H1 (cell line): ENCODE results near the gene SLC25A12. TPM values are rescaled to one million over a fixed set of nuclear protein-coding genes. Genes with fewer than 3 reads are reported as not detected.

Experiments
- CTCF ChIA-PET: fragments of 300-600 bp; sonication (Branson Sonifier 250); formaldehyde crosslinking; loops from one replicate; lab custom pipeline; 2021; ENCODE audit not compliant: partially characterized antibody; lab: Charles Lee
- POLR2A ChIA-PET: fragments of 300-600 bp; sonication (Branson Sonifier 250); formaldehyde crosslinking; loops from one replicate; lab custom pipeline; 2021; ENCODE audit warnings: inconsistent platforms; ENCODE audit not compliant: partially characterized antibody; lab: Charles Lee
- DNase-seq, 2 experiments: peaks; one replicate each; pipeline versions ENCODE4 v3.0.0 to v3.0.0-alpha.2; 2010 to 2022; ENCODE audit warnings: low spot score in 2 of 2, low read depth in 1 of 2, mixed read lengths in 1 of 2
- FAIRE-seq: peaks from 2 replicates; lab custom pipeline; 2011; peaks lifted over from hg19 to GRCh38; lab: Jason Lieb, UNC
- H2AFZ ChIP-seq: 2 replicates; pipeline ENCODE4 v1.8.1; 2012; ENCODE audit warnings: low read length, inconsistent platforms
- H2AK5ac ChIP-seq: 2 replicates; pipeline ENCODE4 v1.6.1; 2013; ENCODE audit warnings: low read depth, low read length
- H2BK120ac ChIP-seq: replicated peaks from 2 replicates; pipeline ENCODE3; 2013; ENCODE audit warnings: low read depth, low read length, inconsistent platforms
- H2BK12ac ChIP-seq: 2 replicates; pipeline ENCODE4 v1.6.1; 2013; ENCODE audit warnings: low read depth, low read length
- H2BK15ac ChIP-seq: 2 replicates; pipeline ENCODE4 v1.6.1; 2013; ENCODE audit warnings: low read length
- H2BK20ac ChIP-seq: 2 replicates; pipeline ENCODE4 v1.6.1; 2013; ENCODE audit warnings: low read length
- H2BK5ac ChIP-seq: 2 replicates; pipeline ENCODE4 v1.6.1; 2013; ENCODE audit warnings: low read depth, low read length
- H3K14ac ChIP-seq: 2 replicates; pipeline ENCODE4 v1.6.1; 2013; ENCODE audit warnings: inconsistent platforms; ENCODE audit not compliant: insufficient read length
- H3K18ac ChIP-seq: 2 replicates; pipeline ENCODE4 v1.6.1; 2013; ENCODE audit warnings: low read length; ENCODE audit errors: extremely low read depth
- H3K23ac ChIP-seq: 2 replicates; pipeline ENCODE4 v1.6.1; 2013; ENCODE audit warnings: inconsistent platforms; ENCODE audit not compliant: insufficient read length
- H3K23me2 ChIP-seq: 2 replicates; pipeline ENCODE4 v1.6.1; 2013; ENCODE audit warnings: low read depth, low read length
- H3K27ac ChIP-seq: 2 replicates; pipeline ENCODE4 v1.6.1; 2011; ENCODE audit warnings: low read depth, low read length, inconsistent platforms
- H3K27me3 ChIP-seq, 4 experiments: replicated peaks in 1 of 4; 1 replicate in 1 of 4; 2 replicates in 3 of 4; pipeline versions ENCODE4 v1.6.1 to v1.8.1; 2011 to 2013; ENCODE audit warnings: low read length in 3 of 4, mild to moderate bottlenecking in 3 of 4, inconsistent platforms in 2 of 4, mixed read lengths in 2 of 4, moderate library complexity in 1 of 4; ENCODE audit not compliant: control insufficient read depth in 3 of 4, insufficient read depth in 3 of 4; ENCODE audit errors: extremely low read depth in 1 of 4
- H3K36me3 ChIP-seq, 4 experiments: 2 replicates each; pipeline versions ENCODE4 v1.6.1 to v1.8.1; 2011 to 2013; ENCODE audit warnings: mild to moderate bottlenecking in 4 of 4, low read length in 3 of 4, moderate library complexity in 2 of 4, control low read depth in 1 of 4, inconsistent platforms in 1 of 4; ENCODE audit not compliant: insufficient read depth in 4 of 4, control insufficient read depth in 2 of 4
- H3K4ac ChIP-seq: replicated peaks from 2 replicates; pipeline ENCODE3; 2013; ENCODE audit warnings: low read length, low read depth, mixed read lengths, inconsistent platforms; ENCODE audit not compliant: insufficient read length
- H3K4me1 ChIP-seq, 4 experiments: replicated peaks in 1 of 4; 1 replicate in 1 of 4; 2 replicates in 3 of 4; pipeline versions ENCODE4 v1.6.1 to v1.8.1; 2011 to 2013; ENCODE audit warnings: low read length in 3 of 4, inconsistent platforms in 2 of 4, mixed read lengths in 1 of 4; ENCODE audit not compliant: insufficient read depth in 4 of 4, control insufficient read depth in 3 of 4
- H3K4me2 ChIP-seq, 2 experiments: 2 replicates each; pipeline versions ENCODE4 v1.6.1 to v1.8.1; 2011 to 2013; ENCODE audit warnings: low read depth in 2 of 2, low read length in 2 of 2, control low read depth in 1 of 2, inconsistent platforms in 1 of 2, mild to moderate bottlenecking in 1 of 2; ENCODE audit not compliant: insufficient read depth in 1 of 2
- H3K4me3 ChIP-seq, 4 experiments: fragments of 200-600, 300-600 bp in 1 of 4; sonication (generic), shearing (Covaris generic), sonication (Bioruptor Twin) in 1 of 4; 2 replicates each; pipeline versions ENCODE4 v1.5.1 to v1.8.1; 2011 to 2016; ENCODE audit warnings: low read length in 4 of 4, low read depth in 3 of 4, control low read depth in 2 of 4, inconsistent platforms in 2 of 4, mild to moderate bottlenecking in 2 of 4, mixed read lengths in 1 of 4, moderate library complexity in 1 of 4; ENCODE audit not compliant: insufficient read depth in 2 of 4; ENCODE audit errors: extremely low read depth in 1 of 4
- H3K56ac ChIP-seq: replicated peaks from 2 replicates; pipeline ENCODE3; 2013; ENCODE audit warnings: low read depth, mild to moderate bottlenecking, mixed read lengths, low read length, inconsistent platforms; ENCODE audit not compliant: insufficient read length
- H3K79me1 ChIP-seq: 2 replicates; pipeline ENCODE4 v1.6.1; 2013; ENCODE audit warnings: low read depth, low read length, control low read depth
- H3K79me2 ChIP-seq, 2 experiments: 2 replicates each; pipeline versions ENCODE4 v1.6.1 to v1.8.1; 2012 to 2013; ENCODE audit warnings: low read length in 2 of 2, mild to moderate bottlenecking in 2 of 2, inconsistent platforms in 1 of 2; ENCODE audit not compliant: insufficient read depth in 2 of 2, control insufficient read depth in 1 of 2
- H3K9ac ChIP-seq, 4 experiments: replicated peaks in 1 of 4; 1 replicate in 1 of 4; 2 replicates in 3 of 4; pipeline versions ENCODE4 v1.6.1 to v1.8.1; 2011 to 2013; ENCODE audit warnings: low read depth in 3 of 4, low read length in 3 of 4, control low read depth in 2 of 4, mild to moderate bottlenecking in 2 of 4, moderate library complexity in 2 of 4, inconsistent platforms in 1 of 4; ENCODE audit errors: extremely low read depth in 1 of 4
- H3K9me3 ChIP-seq, 2 experiments: 2 replicates each; pipeline versions ENCODE4 v1.6.1 to v1.8.1; 2012 to 2013; ENCODE audit warnings: mild to moderate bottlenecking in 2 of 2, moderate library complexity in 2 of 2, control low read depth in 1 of 2, inconsistent platforms in 1 of 2, low read depth in 1 of 2, low read length in 1 of 2, mixed read lengths in 1 of 2; ENCODE audit not compliant: insufficient read depth in 2 of 2
- H4K20me1 ChIP-seq, 2 experiments: replicated peaks in 1 of 2; 2 replicates each; pipeline versions ENCODE3 to v1.8.1; 2011 to 2013; ENCODE audit warnings: inconsistent platforms in 2 of 2, low read length in 2 of 2, mild to moderate bottlenecking in 1 of 2; ENCODE audit not compliant: insufficient read depth in 2 of 2, control insufficient read depth in 1 of 2
- H4K5ac ChIP-seq: 2 replicates; pipeline ENCODE4 v1.6.1; 2013; ENCODE audit warnings: low read length, low read depth, mixed read lengths, inconsistent platforms; ENCODE audit not compliant: insufficient read length
- H4K8ac ChIP-seq: 2 replicates; pipeline ENCODE4 v1.8.0; 2013; ENCODE audit warnings: mild to moderate bottlenecking, moderate library complexity, low read length, inconsistent platforms; ENCODE audit not compliant: insufficient read depth; ENCODE audit errors: extremely low read depth
- H4K91ac ChIP-seq: replicated peaks from 2 replicates; pipeline ENCODE3; 2013; ENCODE audit warnings: low read length, mixed read lengths, inconsistent platforms; ENCODE audit not compliant: insufficient read length
- CBX8 ChIP-seq: fragments of 300-800, 300-1000 bp; sonication (generic); IDR thresholded peaks from 2 replicates; pipeline ENCODE4 v1.7.1; 2016; ENCODE audit warnings: low read depth, low read length, borderline replicate concordance
- GABPA ChIP-seq: IDR thresholded peaks from 2 replicates; pipeline ENCODE4 v1.6.1; 2011; ENCODE audit warnings: mild to moderate bottlenecking, low read length, moderate library complexity, borderline replicate concordance; ENCODE audit not compliant: insufficient read depth
- MAFK ChIP-seq: IDR thresholded peaks from 2 replicates; pipeline ENCODE4 v1.6.1; 2012; ENCODE audit warnings: low read depth, mild to moderate bottlenecking, improper control_type of control experiment, low read length
- POLR2AphosphoS5 ChIP-seq: IDR thresholded peaks from 2 replicates; pipeline ENCODE4 v1.6.1; 2011; ENCODE audit warnings: low read depth, low read length
- SUZ12 ChIP-seq: fragments of 200-600 bp; sonication (generic); IDR thresholded peaks from 2 replicates; pipeline ENCODE4 v1.6.1; 2012; ENCODE audit warnings: mild to moderate bottlenecking, inconsistent platforms, low read length, moderate library complexity, mixed read lengths
- WGBS, 2 experiments: shearing (Covaris generic) in 1 of 2; methylation state at CpG; one replicate each; pipeline versions ENCODE4 v1.1.6 to v1.1.7; 2013 to 2015; ENCODE audit warnings: low lambda C conversion rate in 2 of 2, mixed read lengths in 2 of 2, inconsistent platforms in 1 of 2, low coverage in 1 of 2, missing lambda C conversion rate in 1 of 2; ENCODE audit not compliant: insufficient replicate concordance in 2 of 2, insufficient coverage in 1 of 2, insufficient read length in 1 of 2; ENCODE audit errors: extremely low coverage in 1 of 2, missing lambda C conversion rate in 1 of 2; 5-methylcytosine and 5-hydroxymethylcytosine counted together
- polyA plus RNA-seq, 7 experiments: library from polyadenylated mRNA; depleted of rRNA in 3 of 7; stranded (reverse) in 5 of 7; unstranded in 2 of 7; fragments of >200 nt in 5 of 7; fragments of 200-250 nt in 2 of 7; gene quantifications; 1 replicate in 5 of 7; 2 replicates in 1 of 7; 4 replicates in 1 of 7; pipeline versions ENCODE4 v1.2.1 to v1.2.3, GENCODE V29; 2011 to 2013; ENCODE audit warnings: missing spikeins in 2 of 7, mixed read lengths in 2 of 7
- total RNA-seq: library from RNA; stranded (reverse); fragmentation: NEBNext Ultra II Directional; extraction: Animal tissue kit (Norgen Biotek cat#: 25700); gene quantifications from 2 replicates; pipeline ENCODE4 v1.2.1, GENCODE V29; 2021

SLC25A12 gene
- total and polyA plus RNA-seq, 2 of the 8 experiments (the other 6 are each of a cell fraction or from before 2014, with no cell fraction given), result 7.7 to 10.2 TPM

DNA sequence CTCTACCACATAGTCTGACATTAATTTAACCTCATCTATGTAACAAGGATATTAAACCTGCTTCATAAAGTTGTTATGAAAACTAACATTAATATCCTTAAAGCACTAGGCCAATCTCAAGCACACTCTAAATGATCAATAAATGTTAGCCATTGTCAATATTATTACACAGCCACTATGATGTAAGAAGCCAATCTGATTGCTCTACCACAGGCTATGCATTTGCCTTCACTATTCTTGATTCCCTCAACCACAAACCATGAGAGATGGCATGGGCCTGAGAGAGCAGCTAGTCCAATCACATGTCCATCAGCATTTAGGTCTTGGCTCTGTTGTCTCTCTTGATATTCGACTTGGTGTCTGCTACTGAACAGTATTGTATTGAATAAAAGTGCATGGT, 4.2 kb downstream of the SLC25A12 start:
- no peak overlapping the region for H4K5ac ChIP-seq
- H3K4ac ChIP-seq, result no peak overlapping the region
- POLR2A ChIA-PET, result no interaction called here
- H3K18ac ChIP-seq, result no peak overlapping the region
- WGBS, 2 experiments, result 96% methylated on average over 1 of the region's 1 CpG; no CpG with 5 or more reads in 1 of the 2 experiments
- H3K4me1 ChIP-seq, result peaks cover 0 to 5% (median under 1%) of the 10 kb centered on the region in 4 experiments; a peak in 2 of 7 replicates
- H4K91ac ChIP-seq, result no peak overlapping the region
- H3K23ac ChIP-seq, result no peak overlapping the region
- H3K4me2 ChIP-seq, result no peak overlapping the region
- H3K9me3 ChIP-seq, result no peaks in the 10 kb centered on the region
- no peak overlapping the region for H3K56ac ChIP-seq
- TF ChIP-seq MAFK (no peak), SUZ12 (no peak), GABPA (no peak), CBX8 (no peak), POLR2AphosphoS5 (no peak)
- no peaks in the 10 kb centered on the region for H3K27me3 ChIP-seq
- DNase-seq (no peak), FAIRE-seq (no peak)
- no peak overlapping the region for H3K27ac ChIP-seq
- peaks cover 3% of the 10 kb centered on the region for H3K23me2 ChIP-seq
- H2BK15ac ChIP-seq, result no peak overlapping the region
- H2BK12ac ChIP-seq, result no peak overlapping the region
- H3K9ac ChIP-seq, result no peak overlapping the region
- no peak overlapping the region for H3K14ac ChIP-seq
- H2AK5ac ChIP-seq, result no peak overlapping the region
- H3K79me1 ChIP-seq, result no peaks in the 10 kb centered on the region
- CTCF ChIA-PET, result interaction anchor here (1.0 kb wide), 1 partner anchor 8 kb away, joined by 3 read pairs; no protein-coding TSS in a partner anchor
- no peak overlapping the region for H2BK20ac ChIP-seq
- H2AFZ ChIP-seq, result no peak overlapping the region
- H2BK120ac ChIP-seq, result no peak overlapping the region
- H3K36me3 ChIP-seq, result no peaks in the 10 kb centered on the region; a peak in 2 of 8 replicates
- H3K79me2 ChIP-seq, result no peaks in the 10 kb centered on the region
- H4K20me1 ChIP-seq, result no peaks in the 10 kb centered on the region
- H4K8ac ChIP-seq, result no peak overlapping the region
- H3K4me3 ChIP-seq, result no peak overlapping the region
- H2BK5ac ChIP-seq, result no peak overlapping the region
